NCI-H128 (cell line): ENCODE data around the gene PDE6A.
"Not testable (repeated sequence)": the region's sequence is repeated elsewhere in the genome, so short reads cannot be mapped to it uniquely, and the experiment has no call there.

Source experiments
- DNase-seq: peaks from one replicate; lab custom pipeline; 2025; ENCODE audit not compliant: unreplicated experiment; lab: John Stamatoyannopoulos, UW

PDE6A gene

DNA sequence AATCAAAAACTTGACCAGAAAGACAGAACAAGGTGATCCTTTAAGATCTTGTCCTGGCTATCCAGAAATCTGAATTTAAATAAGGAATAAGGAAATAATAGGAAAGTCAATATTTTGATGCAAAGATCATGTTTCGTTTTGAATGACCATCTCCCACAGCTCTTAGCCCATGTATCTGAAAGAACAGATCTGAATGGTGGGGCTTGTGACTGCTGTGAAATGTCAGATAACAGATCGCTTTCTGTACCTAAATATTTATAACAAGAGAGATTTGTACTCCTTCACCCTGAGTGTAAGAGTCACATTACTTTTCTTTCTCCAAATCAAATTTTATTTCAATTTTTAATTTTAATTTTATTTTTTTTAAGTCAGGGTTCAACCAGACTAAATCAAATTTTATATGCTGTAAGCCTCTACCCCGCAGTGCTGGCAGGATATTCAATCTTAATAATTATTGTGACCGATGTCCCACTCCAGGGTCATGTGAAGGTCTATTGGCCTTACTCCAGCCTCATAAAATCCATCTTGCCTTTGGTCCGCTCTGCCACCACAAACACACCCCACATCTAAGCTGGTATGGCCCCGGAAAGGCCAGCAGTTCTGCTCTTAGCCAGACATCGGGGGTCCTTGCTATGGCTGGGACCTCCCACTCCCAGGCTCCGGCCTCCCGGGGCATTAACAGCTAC lies 9.0 kb upstream of the PDE6A start:
- DNase-seq: no peak

DNA sequence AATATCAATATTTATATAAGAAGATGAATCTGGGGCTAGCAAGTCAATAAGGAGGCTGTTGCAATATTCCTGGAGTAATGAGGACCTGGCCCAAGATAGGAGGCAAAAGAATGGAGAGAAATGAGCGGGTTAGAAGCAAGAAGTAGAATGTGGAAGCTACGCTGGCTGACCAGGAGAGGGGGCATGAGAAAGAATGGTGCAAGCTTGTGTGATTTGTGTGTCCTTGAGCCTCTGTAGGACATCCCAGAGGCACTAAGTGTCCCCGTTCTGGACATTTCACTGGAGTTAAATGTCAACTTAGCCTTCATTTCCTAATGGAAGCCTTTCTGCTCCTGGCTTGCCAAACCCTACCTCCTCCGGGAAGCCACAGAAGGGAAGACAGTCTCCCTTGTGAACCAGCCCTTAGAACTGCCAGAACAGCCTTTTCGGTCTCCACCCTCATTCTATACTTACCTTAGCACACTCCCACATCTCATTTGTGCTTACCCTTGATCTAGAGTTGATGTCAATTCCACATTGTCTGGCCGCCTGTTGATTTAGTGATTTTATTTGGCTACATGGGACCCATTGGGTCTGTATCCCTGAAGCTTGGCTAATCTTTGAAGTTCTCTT lies 6.7 kb upstream of the PDE6A start:
- no peak for DNase-seq

DNA sequence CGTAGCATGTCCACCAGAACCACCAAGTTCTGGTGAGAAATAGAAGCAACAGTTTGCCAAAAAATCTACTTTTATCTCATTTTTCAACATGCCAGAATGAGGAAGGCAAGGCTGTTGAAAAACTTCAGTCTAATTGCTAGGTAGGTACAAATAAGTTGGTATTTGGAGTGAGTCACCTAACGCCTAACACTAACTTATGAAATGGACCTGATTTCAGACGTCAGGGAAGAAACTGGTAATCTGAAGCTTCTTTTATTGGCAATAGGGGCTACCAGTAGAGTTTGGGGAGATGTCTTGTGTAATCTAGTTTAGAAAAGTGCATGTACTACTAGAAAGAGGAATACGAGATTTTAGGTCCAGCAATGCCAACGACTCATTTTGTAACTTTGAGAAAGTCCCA lies 4.4 kb upstream of the PDE6A start:
- DNase-seq: no peak

DNA sequence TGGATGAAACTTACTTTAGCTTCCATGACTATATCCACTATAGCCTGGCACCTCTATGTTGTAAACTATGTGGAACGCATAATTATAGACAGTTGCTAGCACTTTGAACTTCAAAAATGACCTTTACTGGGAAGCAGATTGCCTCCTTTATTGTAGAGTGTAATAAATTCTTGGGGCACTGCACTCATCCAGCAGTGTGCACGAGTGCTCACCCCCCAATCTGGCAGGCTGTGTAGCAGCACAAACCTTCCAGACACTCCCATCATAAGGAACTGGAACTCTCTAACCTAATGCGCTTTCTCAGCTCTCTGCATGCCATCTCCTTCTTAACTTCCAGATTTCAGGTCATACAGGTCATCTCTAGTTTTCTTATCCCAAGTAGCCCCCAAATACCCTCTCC lies 1.5 kb upstream of the PDE6A start:
- DNase-seq: no peak

DNA sequence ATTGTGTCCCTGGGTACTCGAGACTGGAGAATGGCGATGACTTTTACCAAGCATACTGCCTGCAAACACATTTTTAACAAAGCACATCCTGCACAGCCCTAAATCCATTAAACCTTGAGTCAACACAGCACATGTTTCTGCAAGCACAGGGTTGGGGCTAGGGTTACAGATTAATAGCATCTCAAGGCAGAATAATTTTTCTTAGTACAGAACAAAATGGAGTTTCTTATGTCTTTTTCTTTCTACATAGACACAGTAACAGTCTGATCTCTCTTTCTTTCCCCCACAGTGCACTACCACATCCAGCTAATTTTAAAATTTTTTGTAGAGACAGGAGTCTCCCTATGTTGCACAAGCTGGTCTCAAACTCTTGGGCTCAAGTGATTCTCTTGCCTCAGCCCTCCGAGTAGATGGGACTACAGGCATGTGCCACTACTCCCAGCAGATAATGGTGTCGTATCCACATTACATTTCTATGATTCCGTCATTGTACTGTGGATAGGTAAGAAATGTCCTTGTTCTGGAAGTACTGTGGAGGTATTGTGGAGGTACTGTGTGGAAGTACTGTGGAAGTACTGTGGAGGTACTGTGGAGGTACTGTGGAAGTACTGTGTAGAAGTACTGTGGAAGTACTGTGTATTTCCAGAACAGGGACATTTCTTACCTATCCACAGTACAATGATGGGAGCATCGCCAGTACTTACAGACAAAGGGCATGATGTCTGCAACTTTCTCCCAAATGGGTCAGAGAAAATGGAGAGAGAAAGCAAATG lies 1.2 kb downstream of the PDE6A start:
- not testable (repeated sequence) for DNase-seq

DNA sequence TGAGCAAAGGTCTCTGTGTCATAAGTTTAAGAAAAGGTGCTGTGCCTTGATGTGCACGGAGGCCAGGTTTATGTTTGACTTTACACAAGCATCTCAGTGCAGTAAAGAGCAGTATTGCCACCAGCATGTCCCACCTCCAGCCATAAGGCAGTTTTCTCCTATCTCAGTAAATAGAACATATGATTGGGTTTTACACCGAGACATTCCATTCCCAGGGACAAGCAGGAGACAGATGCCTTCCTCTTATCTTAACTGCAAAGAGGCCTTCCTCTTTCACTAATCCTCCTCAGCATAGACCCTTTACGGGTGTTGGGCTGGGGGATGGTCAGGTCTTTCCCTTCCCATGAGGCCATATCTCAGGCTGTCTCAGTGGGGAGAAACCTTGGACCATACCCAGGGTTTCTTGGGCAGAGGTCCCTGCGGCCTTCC lies 1.8 kb downstream of the PDE6A start:
- DNase-seq: not testable (repeated sequence)

DNA sequence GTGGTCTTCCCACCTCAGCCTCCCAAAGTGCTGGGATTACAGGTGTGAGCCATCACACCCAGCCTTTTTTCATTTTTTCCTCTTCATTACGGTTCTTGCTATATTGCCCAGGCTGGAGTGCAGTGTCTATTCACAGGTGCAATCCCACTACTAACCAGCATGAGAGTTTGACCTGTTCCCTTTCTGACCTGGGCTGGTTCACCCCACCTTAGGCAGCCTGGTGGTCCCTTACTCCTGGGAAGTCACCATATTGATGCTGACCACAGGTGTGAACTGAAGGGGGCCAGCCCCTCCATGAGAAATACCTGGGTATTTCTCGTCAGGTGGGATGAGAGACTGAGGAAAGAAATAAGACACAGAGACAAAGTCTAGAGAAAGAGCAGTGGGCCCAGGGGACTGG lies 2.4 kb downstream of the PDE6A start:
- DNase-seq: no peak

DNA sequence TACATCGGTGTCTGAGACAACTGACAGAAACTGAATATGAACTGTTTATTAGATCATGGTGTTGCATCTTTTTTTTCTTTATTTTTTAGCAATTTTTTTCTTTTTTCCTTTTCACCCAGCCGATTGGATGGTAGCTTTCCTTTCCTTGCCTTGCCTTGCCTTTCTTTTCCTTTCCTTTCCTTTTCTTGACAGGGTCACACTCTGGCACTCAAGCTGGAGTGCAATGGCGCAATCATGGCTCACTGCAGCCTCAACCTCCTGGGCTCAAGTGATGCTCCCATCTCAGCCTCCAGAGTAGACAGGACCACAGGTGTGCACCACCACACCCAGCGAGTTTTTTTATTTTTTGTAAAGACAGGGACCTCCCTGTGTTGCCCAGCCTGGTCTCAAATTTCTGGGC lies 2.8 kb downstream of the PDE6A start:
- DNase-seq: no peak

DNA sequence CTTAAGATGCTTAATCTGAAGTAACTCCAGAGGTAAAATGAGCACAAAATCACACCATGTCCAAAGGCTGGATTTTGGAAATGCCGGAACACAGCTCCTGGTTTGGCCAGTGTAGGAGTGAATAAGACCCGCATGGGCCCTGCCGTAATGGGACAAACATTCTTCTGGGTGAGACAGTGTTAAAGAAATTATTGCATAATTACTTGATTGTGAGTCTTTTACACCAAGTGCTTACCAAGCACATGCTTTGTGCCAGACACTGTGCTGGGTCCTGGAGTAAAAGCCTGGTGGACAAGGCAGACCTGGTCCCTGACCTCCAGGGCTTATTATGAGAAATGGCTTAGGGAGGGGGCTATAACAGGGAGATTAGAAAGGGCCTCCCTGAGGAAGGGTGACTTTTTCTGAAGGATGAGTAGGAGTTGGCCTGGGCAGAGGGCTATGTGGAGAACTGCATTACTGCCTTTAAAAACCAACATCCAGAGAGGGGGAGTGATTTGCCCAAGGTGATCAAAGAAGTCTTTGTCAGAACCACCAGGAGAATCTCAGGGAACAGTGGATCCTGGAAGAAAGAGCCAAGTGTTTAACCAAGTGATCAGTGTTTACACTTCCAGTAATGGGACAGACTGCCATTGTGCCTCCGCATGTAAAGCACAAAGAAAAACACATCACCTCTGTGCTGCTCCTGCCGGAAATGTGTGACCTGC lies 3.5 kb downstream of the PDE6A start:
- DNase-seq: no peak

DNA sequence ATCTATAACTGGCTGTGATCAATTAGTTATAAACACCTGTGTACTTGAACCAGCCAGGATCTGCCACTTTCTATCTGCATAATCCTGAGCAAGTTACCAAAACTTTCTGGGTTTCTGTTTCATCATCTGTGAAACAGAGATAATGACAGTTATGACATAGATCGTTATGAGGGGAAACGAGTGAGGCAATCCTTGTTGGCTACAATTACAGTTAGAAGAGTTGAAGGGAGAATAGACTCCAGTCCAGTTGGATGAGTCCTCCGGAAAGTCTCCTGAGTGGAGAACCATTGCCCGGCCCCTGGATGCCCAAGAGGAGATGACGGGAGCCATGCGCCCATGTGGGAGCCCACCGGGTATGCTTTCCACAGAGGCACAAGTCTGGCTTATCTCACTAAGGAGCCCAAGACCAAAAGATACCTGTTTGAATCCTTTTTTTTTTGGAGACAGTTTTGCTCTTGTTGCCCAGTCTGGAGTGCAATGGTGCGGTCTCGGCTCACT lies 4.5 kb downstream of the PDE6A start:
- DNase-seq: no peak

DNA sequence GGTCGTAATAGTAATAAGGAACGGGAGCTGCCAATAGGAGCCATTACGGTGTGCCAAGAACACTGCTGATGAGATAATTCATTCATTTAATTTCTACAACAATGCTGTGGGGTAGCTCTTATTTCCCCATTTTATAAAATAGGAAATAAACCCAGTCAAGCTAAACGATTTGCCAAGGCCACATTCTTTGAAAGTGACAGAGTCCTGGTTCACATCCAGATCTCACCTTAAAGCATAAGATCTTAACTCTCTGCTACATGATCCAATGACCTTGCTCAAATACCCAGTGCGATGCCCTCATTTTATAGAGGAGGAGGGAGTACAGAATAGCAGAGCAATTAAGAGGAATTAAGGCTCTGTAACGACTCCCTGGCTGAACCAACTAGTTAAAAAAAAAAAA lies 5.0 kb downstream of the PDE6A start:
- DNase-seq: no peak

DNA sequence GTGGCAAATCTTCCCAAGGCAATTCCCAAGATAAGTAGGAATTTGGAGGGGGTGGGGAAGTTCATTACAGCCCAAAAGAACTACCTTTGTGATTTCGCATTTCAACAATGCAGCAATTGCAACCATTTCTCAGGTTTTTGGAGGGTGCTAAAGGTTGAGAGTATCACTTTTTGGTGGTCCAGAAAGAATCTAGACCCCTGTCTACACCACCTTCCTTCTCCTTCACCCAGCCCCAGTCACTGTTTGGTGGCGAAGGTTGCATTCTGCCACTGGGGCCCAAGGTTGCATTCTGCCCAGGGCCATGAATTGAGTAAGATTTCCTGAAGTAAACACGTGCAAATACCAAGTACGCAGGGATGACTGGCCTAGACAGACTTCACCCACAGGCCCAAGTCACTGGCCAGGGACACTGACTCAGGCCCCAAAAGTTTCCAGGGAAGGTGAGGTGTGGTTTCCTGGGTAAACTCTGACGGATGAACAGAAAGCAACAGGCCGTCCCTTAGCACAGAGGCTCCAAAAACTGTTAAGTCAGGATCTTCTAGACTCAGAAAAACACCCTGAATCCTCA lies 5.7 kb downstream of the PDE6A start:
- no peak for DNase-seq

DNA sequence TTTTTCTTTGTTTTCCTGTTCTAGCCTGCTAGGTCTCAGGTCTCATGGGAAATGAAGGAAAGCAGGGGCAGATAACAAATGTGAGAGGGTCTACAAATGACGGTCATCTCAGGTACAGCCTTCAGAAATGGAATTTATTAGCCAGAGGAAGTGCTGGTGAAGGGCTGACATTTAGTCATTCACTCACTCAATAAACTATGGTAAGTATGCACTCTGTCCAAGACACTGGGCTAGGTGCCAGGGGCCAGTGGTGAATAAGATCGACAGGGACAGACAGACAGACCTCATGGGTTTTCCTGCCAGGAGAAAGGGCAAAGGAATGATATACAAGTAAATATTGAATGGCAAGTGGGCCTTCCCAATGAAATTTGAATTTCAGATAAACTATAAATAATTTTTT lies 6.3 kb downstream of the PDE6A start:
- DNase-seq: no peak

DNA sequence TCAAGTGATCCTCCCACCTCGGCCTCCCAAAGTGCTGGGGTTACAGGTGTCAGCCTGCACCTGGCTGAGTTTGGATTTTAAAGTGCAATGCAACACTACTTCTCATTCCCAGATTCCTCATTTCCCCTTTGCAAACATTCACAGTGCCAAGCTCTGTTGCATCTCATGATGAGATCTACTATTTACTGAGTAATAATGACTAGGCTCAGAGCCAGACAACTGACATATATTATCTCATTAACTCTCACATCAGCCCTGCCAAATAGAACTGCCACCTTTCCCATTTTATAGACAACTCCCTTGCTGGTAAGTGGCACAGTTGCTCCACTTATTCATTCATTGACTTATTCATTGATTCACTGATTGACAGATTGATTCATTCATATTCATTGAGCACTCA lies 7.0 kb downstream of the PDE6A start:
- peak; percentile 26 for DNase-seq

DNA sequence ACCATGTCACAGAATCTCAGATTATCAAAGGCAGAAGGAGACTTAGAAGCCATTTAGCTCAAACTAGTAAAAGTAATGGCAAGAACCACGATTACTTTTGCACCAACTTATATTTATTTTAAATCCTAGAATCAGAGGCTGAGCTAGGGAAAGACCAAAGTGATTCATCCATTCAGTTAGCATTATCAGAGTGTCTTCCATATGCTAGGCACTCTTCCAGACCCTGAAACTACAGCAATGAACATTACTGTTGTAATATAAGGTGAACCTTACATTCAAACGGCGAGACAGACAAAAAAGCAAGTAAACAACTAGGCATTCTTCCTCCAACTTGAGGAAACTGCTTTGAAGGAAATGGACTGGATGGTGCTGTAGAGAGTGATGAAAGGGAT lies 7.9 kb downstream of the PDE6A start:
- no peak for DNase-seq

DNA sequence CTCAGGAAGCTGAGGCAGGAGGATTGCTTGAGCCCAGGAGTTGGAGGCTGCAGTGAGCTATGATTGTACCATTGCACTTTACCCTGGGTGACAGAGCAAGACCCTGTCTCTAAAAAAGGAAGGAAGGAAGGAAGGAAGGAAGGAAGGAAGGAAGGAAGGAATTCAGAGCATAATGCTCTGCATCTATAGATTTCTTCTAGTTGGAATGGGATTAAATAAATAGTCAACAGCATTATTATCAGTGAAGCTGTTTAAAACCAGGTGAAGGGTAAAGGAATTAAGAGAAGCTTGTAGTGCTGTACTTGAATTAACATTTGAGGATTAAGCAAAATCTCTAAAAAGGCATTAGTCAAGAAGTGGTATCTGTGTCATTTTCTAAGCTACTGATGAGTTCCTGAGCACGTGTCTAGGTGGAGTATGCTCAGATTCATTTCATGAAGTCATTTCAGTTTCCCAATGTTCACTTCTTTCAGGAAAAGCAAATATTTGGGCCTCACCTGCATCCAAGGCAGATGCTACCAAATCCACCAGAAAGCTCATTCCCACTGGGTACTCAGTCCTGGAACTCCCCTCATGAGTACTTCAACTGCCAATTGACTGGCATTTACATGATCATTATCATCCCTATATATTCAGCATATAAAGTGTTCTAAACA lies 8.4 kb downstream of the PDE6A start:
- no peak for DNase-seq

DNA sequence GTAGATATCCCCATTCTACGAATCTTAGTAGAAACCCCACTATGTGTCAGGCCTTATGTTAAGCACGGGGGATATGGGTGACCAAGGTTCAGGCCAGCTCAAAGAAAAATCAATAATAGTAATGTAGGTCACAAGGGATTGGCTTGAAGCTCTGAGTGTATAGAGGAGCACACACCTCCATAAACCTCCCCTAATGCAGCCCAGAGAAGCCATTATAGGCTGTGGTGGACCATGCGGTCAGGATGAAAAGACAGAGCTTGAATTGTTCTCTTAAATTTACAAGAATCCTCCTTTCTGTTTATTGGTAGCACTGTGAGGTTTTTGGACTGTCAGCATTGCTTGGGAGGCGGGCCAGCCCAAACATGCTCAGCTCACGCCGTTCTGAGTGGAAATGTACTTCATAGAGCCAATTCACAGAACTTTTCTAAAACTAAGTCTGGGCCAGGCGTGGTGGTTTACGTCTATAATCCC lies 9.1 kb downstream of the PDE6A start:
- DNase-seq: no peak

DNA sequence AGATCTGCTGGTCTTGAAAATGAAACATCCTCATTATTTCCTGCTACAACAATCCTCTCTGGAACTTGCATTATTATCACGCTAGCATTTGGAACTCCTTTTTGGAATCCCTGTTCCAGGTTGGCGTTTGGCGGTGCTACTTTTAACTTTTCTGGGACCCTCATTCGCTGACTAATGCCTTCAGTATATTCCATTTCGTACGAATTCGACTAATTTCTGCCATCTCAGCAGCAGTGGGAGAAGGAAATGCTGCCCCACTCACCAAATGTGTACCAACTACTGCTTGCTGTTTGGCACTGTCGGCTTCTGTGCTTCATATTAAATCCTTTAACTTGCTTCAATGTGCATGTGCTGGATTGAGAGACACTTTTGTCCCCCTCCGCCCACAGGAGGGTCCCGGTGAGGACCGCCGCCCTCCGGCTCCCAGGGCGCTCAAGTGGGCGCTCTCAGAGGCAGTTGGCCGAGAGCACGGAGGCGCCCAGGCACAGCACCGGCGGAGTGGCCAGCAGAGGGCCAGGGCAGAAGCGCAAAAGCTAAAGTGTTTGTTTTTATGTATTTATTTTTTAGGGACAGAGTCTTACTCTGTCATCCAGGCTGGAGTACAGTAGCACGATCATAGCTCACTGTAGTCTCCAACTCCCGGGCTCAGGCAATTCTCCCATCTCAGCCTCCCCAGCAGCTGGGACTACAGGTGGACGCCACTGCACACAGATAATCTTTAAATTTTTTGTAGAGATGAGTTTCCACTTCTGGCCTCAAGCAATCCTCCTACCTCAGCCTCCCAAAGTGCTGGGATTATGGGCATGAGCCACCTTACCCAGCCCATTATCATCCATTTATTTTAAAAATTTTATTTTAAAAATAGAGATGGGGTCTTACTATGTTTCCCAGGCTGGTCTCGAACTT lies 11.9 kb downstream of the PDE6A start:
- no peak for DNase-seq

DNA sequence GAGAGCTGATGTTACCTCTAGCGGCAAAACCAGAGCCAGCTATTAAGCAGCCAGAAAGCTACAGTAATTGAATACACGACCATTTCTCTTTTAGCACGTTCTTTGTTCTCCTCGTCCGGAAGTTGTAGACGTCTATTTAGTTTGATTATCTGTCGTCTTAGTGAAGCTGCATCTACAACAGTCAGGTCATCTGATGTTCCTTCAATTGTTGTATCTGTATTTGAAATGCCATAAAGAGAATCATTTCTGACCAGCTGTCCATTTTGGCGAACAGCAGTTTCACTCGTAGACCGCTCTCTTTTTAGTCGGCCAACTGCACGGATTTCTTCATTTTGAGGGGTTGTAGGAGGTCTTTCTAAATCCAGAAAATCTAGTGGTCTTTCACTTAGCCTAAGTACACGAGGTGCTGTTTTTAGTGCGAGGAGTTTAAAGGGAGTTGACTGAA lies 12.6 kb downstream of the PDE6A start:
- DNase-seq: no peak
